ENCODE results near the gene CD4.

DNA sequence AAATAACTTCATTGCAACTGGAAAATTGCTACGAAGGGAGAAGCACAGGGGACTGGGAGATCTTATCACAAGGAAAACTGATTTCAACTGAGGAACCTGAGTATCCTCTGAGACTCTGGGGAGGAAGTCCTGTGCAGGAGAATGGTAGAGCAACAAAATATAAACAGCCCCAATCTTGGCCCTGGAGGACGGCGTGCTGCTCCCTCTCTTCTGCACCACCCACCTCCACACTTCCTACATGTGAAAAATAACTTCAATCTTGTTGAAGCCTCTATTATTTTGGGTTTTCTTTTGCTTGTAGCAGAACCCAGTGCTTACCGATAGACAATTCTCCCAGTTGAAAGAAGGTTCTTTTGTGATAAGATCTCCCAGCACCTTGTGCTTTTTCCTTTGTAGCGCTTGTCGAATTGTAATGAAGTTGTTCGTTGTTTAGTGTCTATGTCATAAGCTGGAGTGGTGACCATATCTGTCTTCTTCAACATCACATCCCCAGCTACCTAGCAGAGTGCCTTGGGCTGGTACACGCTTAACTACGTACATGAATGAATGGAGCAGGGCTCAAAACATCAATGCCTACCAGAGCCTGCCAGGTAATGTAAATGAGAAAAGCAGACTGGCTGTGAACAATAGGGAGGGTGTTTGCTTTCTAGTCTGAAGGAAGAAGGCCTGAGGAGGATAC is 2.8 kb upstream of the CD4 start:
- TF ChIP-seq, protein P1, sequence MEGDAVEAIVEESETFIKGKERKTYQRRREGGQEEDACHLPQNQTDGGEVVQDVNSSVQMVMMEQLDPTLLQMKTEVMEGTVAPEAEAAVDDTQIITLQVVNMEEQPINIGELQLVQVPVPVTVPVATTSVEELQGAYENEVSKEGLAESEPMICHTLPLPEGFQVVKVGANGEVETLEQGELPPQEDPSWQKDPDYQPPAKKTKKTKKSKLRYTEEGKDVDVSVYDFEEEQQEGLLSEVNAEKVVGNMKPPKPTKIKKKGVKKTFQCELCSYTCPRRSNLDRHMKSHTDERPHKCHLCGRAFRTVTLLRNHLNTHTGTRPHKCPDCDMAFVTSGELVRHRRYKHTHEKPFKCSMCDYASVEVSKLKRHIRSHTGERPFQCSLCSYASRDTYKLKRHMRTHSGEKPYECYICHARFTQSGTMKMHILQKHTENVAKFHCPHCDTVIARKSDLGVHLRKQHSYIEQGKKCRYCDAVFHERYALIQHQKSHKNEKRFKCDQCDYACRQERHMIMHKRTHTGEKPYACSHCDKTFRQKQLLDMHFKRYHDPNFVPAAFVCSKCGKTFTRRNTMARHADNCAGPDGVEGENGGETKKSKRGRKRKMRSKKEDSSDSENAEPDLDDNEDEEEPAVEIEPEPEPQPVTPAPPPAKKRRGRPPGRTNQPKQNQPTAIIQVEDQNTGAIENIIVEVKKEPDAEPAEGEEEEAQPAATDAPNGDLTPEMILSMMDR (conservative IDR thresholded peaks at IDR 0.05 in 1 of 2, IDR thresholded peaks at IDR 0.05 in 1 of 2; ENCODE audit: low read depth in 1 of 2, low read length in 2 of 2): no peak
- TF ChIP-seq EZH2 (IDR thresholded peaks at IDR 0.05; ENCODE audit: low read length, missing control alignments): no peak

All from fibroblast of lung (primary cell).